ENCODE results near the gene KCNJ6. TPM values are rescaled to one million over a fixed set of nuclear protein-coding genes. Genes with fewer than 3 reads are reported as not detected.

KCNJ6 gene
- total and polyA plus RNA-seq, 8 donors = under 0.01 to 1.3 (median 0.29) TPM; not detected in 3

DNA sequence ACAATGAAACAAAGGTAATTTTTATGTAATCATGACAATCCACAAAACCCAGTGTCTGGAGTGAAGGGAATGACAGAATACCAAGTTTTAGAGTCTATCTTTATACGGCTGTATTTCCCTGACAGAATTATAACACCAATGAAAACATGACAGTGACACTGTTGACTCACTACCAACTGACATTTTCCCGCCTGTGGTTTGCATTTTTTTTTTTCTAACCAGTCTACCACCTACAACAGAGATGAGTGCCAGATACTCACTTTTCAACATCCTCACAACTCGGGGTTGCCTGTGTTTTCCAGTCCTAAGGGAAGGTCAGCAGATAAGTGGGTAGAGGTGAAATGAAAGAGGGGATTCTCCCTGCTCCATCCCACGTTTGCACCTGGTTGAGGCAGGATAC is 118.9 kb downstream of the KCNJ6 start:
- WGBS, 5 donors = 58 to 71% (median 62%) methylated on average over 4 of the region's 4 CpGs
- Histone ChIP-seq H3K27ac (no peak overlapping the region), H3K4me1 (no peaks in the 10 kb centered on the region), H3K36me3 (no peaks in the 10 kb centered on the region), H3K27me3 (peaks cover 0 to 5% (median 0%) of the 10 kb centered on the region in 3 donors), H3K4me3 (no peak overlapping the region), H3K9me3 (no peaks in the 10 kb centered on the region)
- TF ChIP-seq, protein P1, sequence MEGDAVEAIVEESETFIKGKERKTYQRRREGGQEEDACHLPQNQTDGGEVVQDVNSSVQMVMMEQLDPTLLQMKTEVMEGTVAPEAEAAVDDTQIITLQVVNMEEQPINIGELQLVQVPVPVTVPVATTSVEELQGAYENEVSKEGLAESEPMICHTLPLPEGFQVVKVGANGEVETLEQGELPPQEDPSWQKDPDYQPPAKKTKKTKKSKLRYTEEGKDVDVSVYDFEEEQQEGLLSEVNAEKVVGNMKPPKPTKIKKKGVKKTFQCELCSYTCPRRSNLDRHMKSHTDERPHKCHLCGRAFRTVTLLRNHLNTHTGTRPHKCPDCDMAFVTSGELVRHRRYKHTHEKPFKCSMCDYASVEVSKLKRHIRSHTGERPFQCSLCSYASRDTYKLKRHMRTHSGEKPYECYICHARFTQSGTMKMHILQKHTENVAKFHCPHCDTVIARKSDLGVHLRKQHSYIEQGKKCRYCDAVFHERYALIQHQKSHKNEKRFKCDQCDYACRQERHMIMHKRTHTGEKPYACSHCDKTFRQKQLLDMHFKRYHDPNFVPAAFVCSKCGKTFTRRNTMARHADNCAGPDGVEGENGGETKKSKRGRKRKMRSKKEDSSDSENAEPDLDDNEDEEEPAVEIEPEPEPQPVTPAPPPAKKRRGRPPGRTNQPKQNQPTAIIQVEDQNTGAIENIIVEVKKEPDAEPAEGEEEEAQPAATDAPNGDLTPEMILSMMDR (IDR thresholded peaks at IDR 0.05) = no peak
- no peak for TF ChIP-seq EP300 (IDR thresholded peaks at IDR 0.05)
- TF ChIP-seq POLR2AphosphoS5 (IDR thresholded peaks at IDR 0.05) = no peak
- no peak for TF ChIP-seq POLR2A (IDR thresholded peaks at IDR 0.05)
- intact Hi-C loops (cut with DNase I; ENCODE audit: low total_unique reads) = no loop called here
- DNase-seq = no peak

DNA sequence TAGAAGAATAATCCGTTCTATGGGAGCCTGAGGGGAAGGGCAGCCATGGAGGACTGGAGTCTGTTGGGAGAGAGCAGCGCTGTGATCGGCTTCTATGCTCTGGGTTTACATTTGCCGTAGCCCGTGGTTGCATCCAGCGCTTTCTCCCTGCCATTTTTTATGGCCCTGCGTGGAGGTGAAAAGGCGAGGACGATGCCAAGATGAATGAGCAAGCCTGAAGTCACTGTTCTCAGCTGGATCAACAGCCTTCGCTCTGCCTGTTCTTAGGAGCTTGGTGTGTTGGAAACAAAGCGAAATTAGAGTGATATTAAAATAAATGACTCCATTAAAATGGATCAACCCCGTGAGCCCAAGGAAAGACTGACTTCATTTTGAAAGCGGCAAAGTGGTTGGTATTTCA is 120.2 kb downstream of the KCNJ6 start:
- Histone ChIP-seq H3K4me1 (no peaks in the 10 kb centered on the region), H3K27ac (no peak overlapping the region), H3K27me3 (peaks cover 0 to under 1% (median 0%) of the 10 kb centered on the region in 3 donors), H3K36me3 (no peaks in the 10 kb centered on the region), H3K9me3 (no peaks in the 10 kb centered on the region), H3K4me3 (no peak overlapping the region)
- DNase-seq = no peak
- no peak for TF ChIP-seq EP300 (IDR thresholded peaks at IDR 0.05)
- TF ChIP-seq, protein P1 (IDR thresholded peaks at IDR 0.05) = no peak
- 90 to 95% (median 94%) methylated on average over 13 of the region's 13 CpGs for WGBS, 5 donors
- intact Hi-C loops (cut with DNase I; ENCODE audit: low total_unique reads) = no loop called here

DNA sequence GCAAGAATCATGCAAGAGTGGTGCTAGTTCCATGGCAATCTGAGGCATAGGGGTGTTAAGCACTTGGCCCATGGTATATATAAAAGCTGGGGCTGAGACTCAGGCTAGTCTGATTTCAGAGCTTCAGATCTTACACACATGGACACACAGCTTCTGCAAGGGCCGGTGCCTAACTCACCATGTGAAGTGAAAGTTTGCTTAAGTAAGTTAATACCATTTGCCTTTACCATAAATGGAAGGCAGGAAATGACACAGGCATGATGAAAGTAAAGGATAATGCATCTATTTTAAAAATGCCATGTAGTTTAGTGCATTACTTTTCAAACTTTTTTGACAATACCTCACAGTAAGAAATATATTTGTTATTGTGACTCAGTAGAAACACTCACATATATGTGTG is 122.6 kb downstream of the KCNJ6 start:
- 42 to 65% (median 52%) methylated on average over 1 of the region's 1 CpG for WGBS, 5 donors
- TF ChIP-seq POLR2A (IDR thresholded peaks at IDR 0.05) = no peak
- TF ChIP-seq EP300 (IDR thresholded peaks at IDR 0.05) = no peak
- TF ChIP-seq, protein P1 (IDR thresholded peaks at IDR 0.05) = no peak
- no peak for TF ChIP-seq POLR2AphosphoS5 (IDR thresholded peaks at IDR 0.05)
- no peak overlapping the region for H3K27ac ChIP-seq
- DNase-seq = no peak
- H3K9me3 ChIP-seq = peaks cover 0 to 6% (median 0%) of the 10 kb centered on the region in 4 donors
- intact Hi-C loops (cut with DNase I; ENCODE audit: low total_unique reads) = no loop called here
- H3K4me3 ChIP-seq = no peak overlapping the region
- H3K36me3 ChIP-seq = no peaks in the 10 kb centered on the region
- H3K27me3 ChIP-seq = no peaks in the 10 kb centered on the region
- no peaks in the 10 kb centered on the region for H3K4me1 ChIP-seq

DNA sequence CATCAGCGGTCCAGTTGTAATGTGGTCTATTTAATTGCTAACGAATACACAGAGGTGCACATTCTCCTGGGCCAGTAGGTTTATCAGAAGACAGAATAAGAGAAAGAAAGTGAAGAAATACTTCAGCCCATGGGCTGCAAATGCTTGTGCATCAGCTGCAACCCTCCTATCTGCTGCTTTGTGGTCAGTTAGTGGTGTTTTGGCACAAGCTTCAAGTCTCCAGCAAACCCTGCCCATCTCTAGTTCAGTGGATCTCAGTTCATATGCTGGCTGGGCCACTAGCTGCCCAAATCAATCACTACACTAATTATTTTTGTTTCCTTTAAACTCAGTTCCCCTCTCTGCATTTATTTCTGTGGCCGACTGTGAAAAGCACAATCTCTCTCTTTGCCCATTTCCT is 124.2 kb downstream of the KCNJ6 start:
- no peak for DNase-seq
- Histone ChIP-seq H3K4me1 (no peaks in the 10 kb centered on the region), H3K4me3 (no peak overlapping the region), H3K27ac (no peak overlapping the region), H3K9me3 (peaks cover 0 to 6% (median 0%) of the 10 kb centered on the region in 4 donors), H3K36me3 (no peaks in the 10 kb centered on the region), H3K27me3 (no peaks in the 10 kb centered on the region)
- intact Hi-C loops (cut with DNase I; ENCODE audit: low total_unique reads) = no loop called here
- TF ChIP-seq POLR2AphosphoS5 (IDR thresholded peaks at IDR 0.05) (no peak), EP300 (IDR thresholded peaks at IDR 0.05) (no peak), POLR2A (IDR thresholded peaks at IDR 0.05) (no peak)
- TF ChIP-seq, protein P1 (IDR thresholded peaks at IDR 0.05) = no peak
- WGBS, 5 donors = 79 to 87% (median 84%) methylated on average over 3 of the region's 3 CpGs
